ENCODE measurements around the gene AHCTF1. TPM values are rescaled to one million over a fixed set of nuclear protein-coding genes. Genes with fewer than 3 reads are reported as not detected.
"Not testable (repeated sequence)": the region's sequence is repeated elsewhere in the genome, so short reads cannot be mapped to it uniquely, and the experiment has no call there.

AHCTF1 gene
- total RNA-seq, 4 donors from 2014 or later, result 22.5 to 53.4 (median 42.4) TPM

GRCh38 chr1:246888522-246888921 lies 43.2 kb downstream of the AHCTF1 start:
- H3K27ac ChIP-seq, result no peak overlapping the region
- DNase-seq, result no peak
- no peaks in the 10 kb centered on the region for H3K27me3 ChIP-seq
- H3K36me3 ChIP-seq, result no peaks in the 10 kb centered on the region
- no peaks in the 10 kb centered on the region for H3K4me1 ChIP-seq
- H3K4me3 ChIP-seq, result no peak overlapping the region
- H3K9me3 ChIP-seq, result no peaks in the 10 kb centered on the region
- TF ChIP-seq POLR2A (IDR thresholded peaks at IDR 0.05) (no peak), CTCF (IDR thresholded peaks at IDR 0.05) (no peak)
- intact Hi-C loops (cut with DNase I; ENCODE audit: low total_unique reads), result no loop called here

- H3K4me1 ChIP-seq; DNase-seq; H3K9me3 ChIP-seq; H3K36me3 ChIP-seq; H3K27me3 ChIP-seq; H3K27ac ChIP-seq; H3K4me3 ChIP-seq; intact Hi-C loops (cut with DNase I; ENCODE audit: low total_unique reads): not testable (repeated sequence)
Observed at GRCh38 chr1:246885389-246885788, 46.4 kb downstream of the AHCTF1 start.

GRCh38 chr1:246878551-246878950 lies 53.2 kb downstream of the AHCTF1 start:
- no peaks in the 10 kb centered on the region for H3K4me1 ChIP-seq
- no peaks in the 10 kb centered on the region for H3K36me3 ChIP-seq
- no peak overlapping the region for H3K27ac ChIP-seq
- H3K4me3 ChIP-seq, result no peak overlapping the region
- H3K9me3 ChIP-seq, result no peaks in the 10 kb centered on the region
- TF ChIP-seq POLR2A (IDR thresholded peaks at IDR 0.05) (no peak), CTCF (IDR thresholded peaks at IDR 0.05) (no peak)
- no peak for DNase-seq
- intact Hi-C loops (cut with DNase I; ENCODE audit: low total_unique reads), result no loop called here
- no peaks in the 10 kb centered on the region for H3K27me3 ChIP-seq

- intact Hi-C loops (cut with DNase I; ENCODE audit: low total_unique reads), result no loop called here
- Histone ChIP-seq H3K9me3 (no peaks in the 10 kb centered on the region), H3K4me1 (no peaks in the 10 kb centered on the region), H3K27ac (no peak overlapping the region), H3K36me3 (no peaks in the 10 kb centered on the region), H3K27me3 (no peaks in the 10 kb centered on the region), H3K4me3 (no peak overlapping the region)
- TF ChIP-seq CTCF (IDR thresholded peaks at IDR 0.05) (no peak), POLR2A (IDR thresholded peaks at IDR 0.05) (no peak)
- DNase-seq, result no peak
Observed at GRCh38 chr1:246876431-246876830, 55.3 kb downstream of the AHCTF1 start.

- Histone ChIP-seq H3K9me3 (no peaks in the 10 kb centered on the region), H3K4me1 (no peaks in the 10 kb centered on the region), H3K4me3 (no peak overlapping the region), H3K27ac (no peak overlapping the region), H3K27me3 (no peaks in the 10 kb centered on the region), H3K36me3 (no peaks in the 10 kb centered on the region)
- intact Hi-C loops (cut with DNase I; ENCODE audit: low total_unique reads), result no loop called here
- DNase-seq, result no peak
- TF ChIP-seq CTCF (IDR thresholded peaks at IDR 0.05) (no peak), POLR2A (IDR thresholded peaks at IDR 0.05) (no peak)
Observed at GRCh38 chr1:246875041-246876026, 56.4 kb downstream of the AHCTF1 start.

Data from uterus (tissue), 4 donors.